Stimulated activated CD8-positive, alpha-beta memory T cell treated with anti-CD3 and anti-CD28 coated beads, Interleukin-7, amount 100 ng/mL, for 24 hours (primary cell): ENCODE data around the gene DHRSX.
"Not testable (repeated sequence)": the region's sequence is repeated elsewhere in the genome, so short reads cannot be mapped to it uniquely, and the experiment has no call there.

ENCODE experiments used
- DNase-seq: peaks from one replicate; pipeline ENCODE4 v3.0.0-alpha.2; 2020; ENCODE audit warnings: low read depth

The DHRSX gene

GRCh38 chrX:2519638-2520037 is 18.9 kb upstream of the DHRSX start:
- DNase-seq, result not testable (repeated sequence)

DNA sequence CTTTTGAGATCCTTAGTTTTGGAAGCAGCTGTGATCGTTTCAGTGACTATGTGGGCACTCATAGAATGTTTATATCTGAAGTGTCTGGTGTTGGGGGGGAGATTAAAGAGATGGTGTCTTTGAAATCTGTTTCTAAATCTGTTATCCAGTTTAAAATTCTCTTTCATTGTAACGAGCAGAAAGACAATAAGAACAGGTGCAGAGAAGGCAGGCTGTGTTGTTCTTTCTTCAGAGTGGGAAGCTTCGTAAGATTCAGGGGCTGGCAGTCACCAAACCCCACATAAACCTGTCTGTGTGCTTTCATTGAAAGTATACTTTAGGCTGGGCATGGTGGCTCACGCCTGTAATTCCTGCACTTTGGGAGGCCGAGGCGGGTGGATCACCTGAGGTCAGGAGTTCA is 16.3 kb upstream of the DHRSX start:
- DNase-seq, result no peak

GRCh38 chrX:2516623-2517022 is 15.8 kb upstream of the DHRSX start:
- DNase-seq, result no peak

DNA sequence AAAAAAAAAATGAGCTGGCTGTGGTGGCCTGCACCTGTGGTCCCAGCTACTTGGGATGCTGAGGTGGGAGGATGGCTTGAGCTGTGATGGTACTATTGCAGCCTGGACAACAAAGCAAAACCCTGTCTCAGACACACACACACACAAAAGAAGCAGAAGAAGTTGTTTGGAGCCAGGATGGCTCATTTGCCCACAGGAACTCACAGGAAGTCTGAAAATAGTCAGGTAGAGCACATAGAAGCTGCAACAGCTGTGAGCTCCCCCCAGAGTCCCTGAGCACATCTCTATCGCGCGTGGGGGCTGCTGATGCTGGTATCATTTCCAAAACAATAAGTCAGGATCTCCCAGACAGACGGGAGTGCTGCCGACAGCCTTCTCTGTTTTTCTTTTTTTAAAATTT is 13.4 kb upstream of the DHRSX start:
- DNase-seq, result no peak

DNA sequence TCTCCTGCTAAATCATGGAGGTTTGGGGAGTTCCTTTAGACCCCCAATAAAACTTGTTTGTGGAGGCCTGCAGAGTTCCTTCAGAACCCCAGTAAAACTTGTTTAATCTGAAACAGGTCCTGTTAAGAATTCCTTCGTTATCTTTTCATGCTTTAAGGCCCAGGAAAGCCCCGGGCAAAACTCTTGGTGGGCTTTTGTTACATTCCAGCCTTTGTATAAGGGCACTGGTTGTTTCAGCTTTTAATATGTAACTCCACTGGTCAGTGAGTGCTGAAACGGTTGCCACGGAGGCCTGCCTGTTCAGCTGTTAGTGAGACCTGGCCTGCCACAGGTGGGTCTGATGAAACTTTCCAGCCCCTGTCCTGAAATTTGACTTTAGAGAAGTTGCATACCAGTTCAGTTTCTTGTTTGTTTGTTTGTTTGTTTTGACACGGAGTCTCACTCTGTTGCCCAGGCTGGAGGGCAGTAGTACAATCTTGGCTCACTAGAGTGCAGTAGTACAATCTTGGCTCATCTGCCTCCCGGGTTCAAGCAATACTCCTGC is 12.4 kb upstream of the DHRSX start:
- no peak for DNase-seq

GRCh38 chrX:2512501-2512900 is 11.7 kb upstream of the DHRSX start:
- DNase-seq, result no peak

DNA sequence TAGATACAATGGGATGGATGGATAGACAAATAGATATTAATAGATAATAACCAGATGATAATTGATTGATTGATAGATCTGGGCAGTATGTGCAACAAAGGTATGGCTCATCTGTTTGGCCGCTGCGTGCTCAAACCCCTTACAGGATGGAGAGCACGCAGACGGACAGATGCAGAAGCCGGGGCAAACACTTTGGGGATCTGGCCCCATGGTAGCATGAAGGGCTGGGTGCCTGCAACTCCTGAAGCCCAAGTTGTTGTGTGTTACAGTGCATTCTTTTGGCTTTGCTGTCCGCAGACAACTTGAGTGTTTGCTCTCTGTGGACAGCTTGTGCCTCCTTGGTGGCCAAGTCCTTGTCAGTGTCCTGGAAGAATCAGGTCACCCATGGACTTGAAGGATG is 10.6 kb upstream of the DHRSX start:
- DNase-seq, result no peak

DNA sequence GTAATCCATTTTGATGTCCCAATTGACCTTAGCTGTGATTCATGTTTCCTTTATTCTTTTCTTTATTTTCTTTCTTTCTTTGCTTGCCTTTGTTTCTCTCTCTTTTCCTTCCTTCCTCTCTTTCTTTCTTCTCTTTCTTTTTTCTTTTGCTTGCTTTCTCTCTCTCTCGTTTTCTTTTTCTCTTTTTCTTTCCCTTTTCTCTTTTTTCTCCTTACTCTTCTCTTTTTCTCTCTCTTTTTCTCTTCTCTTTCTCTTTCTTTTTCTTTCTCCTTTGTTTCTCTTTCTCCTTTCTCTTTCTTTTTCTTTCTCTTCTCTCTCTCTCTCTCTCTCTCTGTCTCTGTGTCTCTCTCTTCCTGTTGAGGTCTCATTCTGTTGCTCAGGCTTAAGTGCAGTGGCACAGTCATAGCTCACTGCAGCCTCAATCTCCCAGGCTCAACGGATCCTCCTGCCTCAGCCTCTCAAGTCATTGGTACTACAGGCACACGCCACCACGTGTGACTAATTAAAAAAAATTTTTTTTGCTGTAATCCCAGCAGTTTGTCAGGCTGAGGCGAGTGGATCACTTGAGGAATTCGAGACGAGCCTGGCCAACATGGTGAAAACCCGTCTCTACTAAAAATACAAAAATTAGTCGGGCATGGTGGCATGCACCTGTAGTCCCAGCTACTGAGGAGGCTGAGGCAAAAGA is 8.0 kb upstream of the DHRSX start:
- no peak for DNase-seq

GRCh38 chrX:2507904-2508627 is 7.3 kb upstream of the DHRSX start:
- DNase-seq, result no peak

DNA sequence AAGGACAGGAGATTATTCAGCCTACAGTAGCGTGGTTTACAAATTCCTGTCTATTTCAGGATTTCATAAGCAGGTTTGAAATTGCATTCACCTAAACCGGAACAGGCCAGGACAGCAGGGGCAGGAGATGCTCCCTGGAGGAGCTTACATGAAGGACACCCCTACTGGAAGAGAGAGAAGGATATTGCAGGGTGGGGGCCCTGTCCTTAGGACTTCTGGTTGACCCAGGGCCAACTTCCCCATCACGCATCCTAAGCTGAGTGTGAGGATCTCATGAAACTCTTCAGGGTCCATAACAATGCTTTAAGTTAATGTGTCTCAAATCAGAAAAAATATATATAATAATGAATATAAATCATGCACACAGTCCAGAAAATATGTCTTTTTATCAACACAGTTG is 6.4 kb upstream of the DHRSX start:
- DNase-seq, result no peak

- not testable (repeated sequence) for DNase-seq
These were observed 4.6 kb upstream of the DHRSX start for GRCh38 chrX:2505341-2505740.

DNA sequence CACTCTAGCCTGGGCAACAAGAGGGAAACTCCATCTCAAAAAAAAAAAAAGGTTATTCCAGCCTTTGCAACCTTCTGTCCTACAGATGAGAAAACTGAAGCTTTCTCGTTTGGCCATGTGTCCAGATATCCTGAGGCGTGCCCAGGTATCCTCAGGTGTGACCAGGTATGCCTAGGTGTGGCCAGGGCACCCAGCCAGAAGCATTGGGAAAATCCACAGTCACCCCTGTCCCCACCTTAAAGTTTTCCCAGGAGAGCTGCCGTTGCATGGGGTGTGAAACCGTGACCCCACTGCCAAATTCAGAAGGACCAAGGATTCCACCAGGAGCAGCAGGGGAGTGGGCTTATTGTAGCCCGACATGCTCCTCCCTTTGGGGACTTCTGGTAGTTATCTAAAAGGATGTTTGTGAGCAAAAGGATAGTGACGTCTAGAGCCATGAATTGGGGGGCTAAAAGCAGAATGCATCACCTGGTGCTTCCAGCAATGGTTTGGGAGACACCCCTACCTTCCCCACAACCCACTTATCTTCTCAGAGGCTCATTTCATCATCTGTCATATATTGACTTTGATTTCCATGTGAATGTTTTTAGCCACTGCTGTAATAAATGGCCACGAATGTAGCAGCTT is 4.0 kb upstream of the DHRSX start:
- DNase-seq, result no peak

DNA sequence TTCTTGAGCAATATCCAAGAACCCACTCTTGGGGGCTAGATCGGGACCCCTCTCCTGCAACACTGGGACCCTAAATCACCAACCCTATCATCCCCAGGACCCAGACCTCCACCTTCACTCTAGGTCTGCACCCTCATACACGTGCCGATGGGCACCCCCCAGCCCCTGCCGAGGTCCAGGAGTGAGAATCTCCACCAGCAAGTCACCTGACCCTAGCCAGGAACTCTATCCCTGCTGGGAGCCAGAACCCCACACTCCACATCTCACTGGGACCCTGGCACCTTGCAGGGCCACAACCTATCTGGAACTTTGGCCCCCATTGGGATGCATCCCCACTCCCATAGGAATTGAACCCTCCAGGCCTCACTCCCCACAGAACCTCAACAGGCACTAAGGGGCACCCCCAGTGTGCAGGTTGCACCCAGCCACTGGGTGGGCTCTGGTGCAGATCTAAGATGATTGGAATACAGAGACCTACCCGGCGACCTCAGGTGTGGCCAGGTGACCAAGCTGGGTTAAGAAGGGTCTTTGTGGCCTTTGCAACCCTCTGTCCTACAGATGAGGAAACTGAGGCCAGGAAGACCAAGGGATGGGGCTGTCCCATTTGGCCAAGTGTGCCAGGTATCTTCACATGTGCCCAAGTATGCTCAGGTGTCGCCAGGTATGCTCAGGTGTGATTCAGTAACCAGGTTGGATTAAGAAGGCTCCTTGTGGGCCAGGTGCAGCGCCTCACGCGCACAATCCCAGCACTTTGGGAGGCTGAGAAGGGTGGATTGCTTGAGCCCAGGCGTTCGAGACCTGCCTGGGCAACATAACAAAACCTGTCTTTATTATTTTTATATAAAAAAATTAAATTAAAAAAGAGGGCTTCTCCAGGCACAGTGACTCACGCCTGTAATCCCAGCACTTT is 3.1 kb upstream of the DHRSX start:
- no peak for DNase-seq

DNA sequence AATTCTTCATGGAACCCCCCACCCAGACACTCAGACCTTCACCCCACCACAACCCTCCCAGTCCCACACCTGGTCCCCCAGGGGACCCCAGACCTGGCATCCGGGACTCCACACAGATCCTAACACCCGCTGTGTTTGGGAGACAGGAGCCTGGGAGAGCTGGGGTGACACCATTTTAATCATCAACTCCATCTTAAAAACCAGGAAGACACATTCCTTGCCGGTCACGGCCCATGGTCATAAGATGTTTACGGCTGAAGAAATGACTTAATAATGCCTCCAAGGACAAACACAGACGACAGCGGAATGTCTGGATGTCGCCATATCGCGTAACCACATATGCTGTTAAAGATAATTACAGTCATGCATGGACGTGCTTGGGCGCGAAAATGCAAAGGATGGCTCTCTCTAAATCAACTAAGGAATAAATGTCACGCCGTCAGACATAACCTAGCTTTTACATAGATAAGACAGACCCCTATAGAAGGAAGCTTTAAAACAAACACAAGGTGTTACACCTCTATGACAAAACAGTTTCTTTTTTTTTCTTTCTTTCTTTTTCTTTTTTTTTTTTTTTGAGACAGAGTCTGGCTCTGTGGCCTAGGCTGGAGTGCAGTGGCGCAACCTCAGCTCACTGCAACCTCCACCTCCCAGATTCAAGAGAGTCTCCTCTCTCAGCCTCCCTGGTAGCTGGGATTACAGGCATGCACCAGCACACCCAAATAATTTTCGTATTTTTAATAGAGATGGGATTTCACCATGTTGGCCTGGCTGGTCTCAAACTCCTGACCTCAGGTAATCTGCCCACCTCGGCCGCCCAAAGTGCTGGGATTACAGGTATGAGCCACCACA is 2.1 kb upstream of the DHRSX start:
- no peak for DNase-seq

DNA sequence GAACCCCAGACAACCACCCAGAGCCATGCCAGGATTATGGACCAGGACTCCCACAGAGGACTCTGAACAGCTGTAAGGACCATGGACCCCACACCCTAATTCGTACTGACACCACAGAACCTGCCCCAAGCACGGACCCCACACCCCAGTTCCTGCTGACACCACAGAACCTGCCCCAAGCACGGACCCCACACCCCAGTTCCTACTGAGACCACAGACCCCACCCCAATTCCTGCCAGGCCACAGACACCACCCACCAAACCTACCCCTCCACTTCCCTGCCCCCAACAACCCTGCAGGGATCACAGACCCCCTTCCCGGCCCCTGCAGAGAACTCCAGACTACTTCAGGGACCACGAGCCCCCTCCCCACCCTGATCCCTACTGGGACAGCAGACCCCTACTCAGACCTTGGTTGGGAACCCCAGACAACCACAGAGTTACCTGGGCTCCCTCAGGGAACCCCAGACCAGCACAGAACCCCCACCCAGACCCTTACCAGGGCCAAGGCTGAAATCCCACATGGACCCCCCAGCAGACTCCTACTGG is 1.4 kb upstream of the DHRSX start:
- DNase-seq, result no peak

- DNase-seq, result no peak
These were observed 855 bp upstream of the DHRSX start for GRCh38 chrX:2501559-2502102.

GRCh38 chrX:2500091-2500802 is 529 bp downstream of the DHRSX start:
- DNase-seq, result no peak

DNA sequence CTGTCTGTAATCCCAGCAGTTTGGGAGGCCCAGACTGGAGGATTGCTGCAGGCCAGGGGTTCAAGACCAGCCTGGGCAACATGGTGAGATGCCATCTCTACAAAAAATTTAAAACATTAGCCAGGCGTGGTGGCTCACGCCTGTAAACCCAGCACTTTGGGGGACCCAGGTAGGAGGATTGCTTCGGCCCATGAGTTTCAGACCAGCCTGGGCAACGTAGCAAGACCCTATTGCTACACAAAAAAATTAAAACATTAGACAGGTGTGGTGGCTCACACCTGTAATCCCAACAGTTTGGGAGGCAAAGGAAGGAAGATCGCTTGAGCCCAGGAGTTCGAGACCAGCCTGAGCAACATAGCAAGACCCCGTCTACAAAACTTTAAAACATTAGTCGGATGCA is 1.3 kb downstream of the DHRSX start:
- no peak for DNase-seq

GRCh38 chrX:2498781-2499302 is 1.9 kb downstream of the DHRSX start:
- DNase-seq, result no peak
